Measurements from ENCODE around the gene SEC14L6.
"Not testable (repeated sequence)": the region's sequence is repeated elsewhere in the genome, so short reads cannot be mapped to it uniquely, and the experiment has no call there.

Gene SEC14L6

GRCh38 chr22:30547188-30547587 is 647 bp upstream of the SEC14L6 start:
- H3K9me3 ChIP-seq (replicated peaks; ENCODE audit: insufficient read depth, low read length): no peaks in the 10 kb centered on the region
- H3K36me3 ChIP-seq (replicated peaks; ENCODE audit: insufficient read depth, low read length): no peaks in the 10 kb centered on the region
- no peak overlapping the region for H3K4me2 ChIP-seq (ENCODE audit: low read depth, low read length)
- H3F3A ChIP-seq (ENCODE audit: insufficient read depth, low read length): no peaks in the 10 kb centered on the region
- no peak for DNase-seq
- no peaks in the 10 kb centered on the region for H4K20me1 ChIP-seq (ENCODE audit: insufficient read depth, low read length)
- H3K9ac ChIP-seq (ENCODE audit: low read length): no peak overlapping the region
- no peak overlapping the region for H3K4me3 ChIP-seq (ENCODE audit: low read length)
- TF ChIP-seq CTCF (IDR thresholded peaks at IDR 0.05; ENCODE audit: low read length): no peak
- TF ChIP-seq EZH2 (optimal IDR thresholded peaks at IDR 0.05; ENCODE audit: low read depth, low read length): no peak
- TF ChIP-seq EZH2phosphoT487 (IDR thresholded peaks at IDR 0.05; ENCODE audit: low read length): no peak
- no peaks in the 10 kb centered on the region for H3K4me1 ChIP-seq (ENCODE audit: low read length)
- H3K79me2 ChIP-seq (ENCODE audit: low read length): no peaks in the 10 kb centered on the region
- no peak overlapping the region for H3K27ac ChIP-seq (ENCODE audit: low read length)
- H2AFZ ChIP-seq (ENCODE audit: low read length): no peak overlapping the region
- peaks cover 56% of the 10 kb centered on the region for H3K27me3 ChIP-seq (replicated peaks; ENCODE audit: insufficient read depth, low read length)
- no peaks in the 10 kb centered on the region for H3K9me2 ChIP-seq (replicated peaks; ENCODE audit: insufficient read depth, low read length)

DNA sequence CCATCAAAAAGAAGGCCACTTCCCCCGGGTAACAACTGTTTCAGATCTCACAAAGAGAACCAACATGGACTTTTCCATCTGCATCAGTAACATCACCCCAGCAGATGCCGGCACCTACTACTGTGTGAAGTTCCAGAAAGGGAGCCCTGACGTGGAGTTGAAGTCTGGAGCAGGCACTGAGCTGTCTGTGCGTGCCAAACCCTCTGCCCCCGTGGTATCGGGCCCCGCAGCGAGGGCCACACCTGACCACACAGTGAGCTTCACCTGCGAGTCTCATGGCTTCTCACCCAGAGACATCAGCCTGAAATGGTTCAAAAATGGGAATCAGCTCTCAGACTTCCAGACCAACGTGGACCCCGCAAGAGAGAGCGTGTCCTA is 3.7 kb downstream of the SEC14L6 start:
- no peak for DNase-seq
- H4K20me1 ChIP-seq (ENCODE audit: insufficient read depth, low read length): no peaks in the 10 kb centered on the region
- no peaks in the 10 kb centered on the region for H3K9me3 ChIP-seq (replicated peaks; ENCODE audit: insufficient read depth, low read length)
- peaks cover 50% of the 10 kb centered on the region for H3K27me3 ChIP-seq (replicated peaks; ENCODE audit: insufficient read depth, low read length)
- H3K27ac ChIP-seq (ENCODE audit: low read length): no peak overlapping the region
- TF ChIP-seq EZH2 (optimal IDR thresholded peaks at IDR 0.05; ENCODE audit: low read depth, low read length) (no peak), CTCF (IDR thresholded peaks at IDR 0.05; ENCODE audit: low read length) (no peak), EZH2phosphoT487 (IDR thresholded peaks at IDR 0.05; ENCODE audit: low read length) (no peak)
- no peaks in the 10 kb centered on the region for H3K9me2 ChIP-seq (replicated peaks; ENCODE audit: insufficient read depth, low read length)
- no peak overlapping the region for H2AFZ ChIP-seq (ENCODE audit: low read length)
- H3K4me2 ChIP-seq (ENCODE audit: low read depth, low read length): no peak overlapping the region
- no peaks in the 10 kb centered on the region for H3K4me1 ChIP-seq (ENCODE audit: low read length)
- no peak overlapping the region for H3K4me3 ChIP-seq (ENCODE audit: low read length)
- no peaks in the 10 kb centered on the region for H3K79me2 ChIP-seq (ENCODE audit: low read length)
- H3F3A ChIP-seq (ENCODE audit: insufficient read depth, low read length): no peaks in the 10 kb centered on the region
- no peak overlapping the region for H3K9ac ChIP-seq (ENCODE audit: low read length)
- H3K36me3 ChIP-seq (replicated peaks; ENCODE audit: insufficient read depth, low read length): no peaks in the 10 kb centered on the region

- H3K4me1 ChIP-seq (ENCODE audit: low read length): no peaks in the 10 kb centered on the region
- no peaks in the 10 kb centered on the region for H3K36me3 ChIP-seq (replicated peaks; ENCODE audit: insufficient read depth, low read length)
- no peak overlapping the region for H3K9ac ChIP-seq (ENCODE audit: low read length)
- no peaks in the 10 kb centered on the region for H3K9me2 ChIP-seq (replicated peaks; ENCODE audit: insufficient read depth, low read length)
- H3K4me2 ChIP-seq (ENCODE audit: low read depth, low read length): no peak overlapping the region
- peaks cover 46% of the 10 kb centered on the region for H3K27me3 ChIP-seq (replicated peaks; ENCODE audit: insufficient read depth, low read length)
- no peak for DNase-seq
- no peak for TF ChIP-seq EZH2phosphoT487 (IDR thresholded peaks at IDR 0.05; ENCODE audit: low read length)
- TF ChIP-seq EZH2 (optimal IDR thresholded peaks at IDR 0.05; ENCODE audit: low read depth, low read length): no peak
- no peaks in the 10 kb centered on the region for H3K9me3 ChIP-seq (replicated peaks; ENCODE audit: insufficient read depth, low read length)
- H4K20me1 ChIP-seq (ENCODE audit: insufficient read depth, low read length): no peaks in the 10 kb centered on the region
- no peak overlapping the region for H2AFZ ChIP-seq (ENCODE audit: low read length)
- H3K79me2 ChIP-seq (ENCODE audit: low read length): no peaks in the 10 kb centered on the region
- no peak overlapping the region for H3K4me3 ChIP-seq (ENCODE audit: low read length)
- no peaks in the 10 kb centered on the region for H3F3A ChIP-seq (ENCODE audit: insufficient read depth, low read length)
- no peak overlapping the region for H3K27ac ChIP-seq (ENCODE audit: low read length)
Measured at GRCh38 chr22:30541961-30542810, 4.4 kb downstream of the SEC14L6 start.

GRCh38 chr22:30541511-30541910 is 5.0 kb downstream of the SEC14L6 start:
- peaks cover 44% of the 10 kb centered on the region for H3K27me3 ChIP-seq (replicated peaks; ENCODE audit: insufficient read depth, low read length)
- not testable (repeated sequence) for H3K79me2 ChIP-seq (ENCODE audit: low read length); H2AFZ ChIP-seq (ENCODE audit: low read length); H3K4me1 ChIP-seq (ENCODE audit: low read length); H3K9me3 ChIP-seq (replicated peaks; ENCODE audit: insufficient read depth, low read length); H4K20me1 ChIP-seq (ENCODE audit: insufficient read depth, low read length); H3K4me2 ChIP-seq (ENCODE audit: low read depth, low read length); DNase-seq; H3K4me3 ChIP-seq (ENCODE audit: low read length); H3K9ac ChIP-seq (ENCODE audit: low read length); H3K27ac ChIP-seq (ENCODE audit: low read length); H3F3A ChIP-seq (ENCODE audit: insufficient read depth, low read length); H3K36me3 ChIP-seq (replicated peaks; ENCODE audit: insufficient read depth, low read length); H3K9me2 ChIP-seq (replicated peaks; ENCODE audit: insufficient read depth, low read length)
